GM12864 (cell line): ENCODE data around the gene VEPH1.

Experiments used
- DNase-seq: peaks from one replicate; pipeline ENCODE4 v3.0.0-alpha.2; 2011; ENCODE audit warnings: low read depth
- H3K4me3 ChIP-seq: 2 replicates; pipeline ENCODE4 v1.5.1; 2011; ENCODE audit warnings: mild to moderate bottlenecking, low read depth, low read length, control low read depth
- TF ChIP-seq, protein P1 (sequence below): IDR thresholded peaks from 2 replicates; pipeline ENCODE4 v1.5.1; 2011; ENCODE audit warnings: low read depth, mild to moderate bottlenecking, moderate library complexity, low read length, control low read depth, inconsistent platforms; ENCODE audit errors: missing control alignments

VEPH1 gene

DNA sequence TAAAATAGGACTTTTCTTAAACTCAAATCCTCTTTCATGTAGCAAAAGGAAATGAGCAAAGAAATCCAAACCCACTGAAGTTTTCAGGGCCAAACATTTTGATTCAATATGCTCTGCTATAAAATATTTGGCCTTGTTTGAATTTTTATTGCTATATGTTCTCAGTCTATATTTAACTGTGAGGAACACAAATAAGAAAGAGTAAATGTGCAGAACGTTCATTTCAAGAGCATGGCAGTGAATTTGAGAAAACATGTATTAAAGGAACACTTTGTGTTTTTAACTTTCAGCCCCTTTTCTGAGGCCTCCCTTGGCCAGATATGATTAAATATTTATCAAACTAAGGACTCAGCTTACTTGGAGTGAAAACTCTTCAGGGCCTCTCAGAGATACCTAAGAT lies 218.5 kb downstream of the VEPH1 start:
- DNase-seq: no peak
- TF ChIP-seq, protein P1, sequence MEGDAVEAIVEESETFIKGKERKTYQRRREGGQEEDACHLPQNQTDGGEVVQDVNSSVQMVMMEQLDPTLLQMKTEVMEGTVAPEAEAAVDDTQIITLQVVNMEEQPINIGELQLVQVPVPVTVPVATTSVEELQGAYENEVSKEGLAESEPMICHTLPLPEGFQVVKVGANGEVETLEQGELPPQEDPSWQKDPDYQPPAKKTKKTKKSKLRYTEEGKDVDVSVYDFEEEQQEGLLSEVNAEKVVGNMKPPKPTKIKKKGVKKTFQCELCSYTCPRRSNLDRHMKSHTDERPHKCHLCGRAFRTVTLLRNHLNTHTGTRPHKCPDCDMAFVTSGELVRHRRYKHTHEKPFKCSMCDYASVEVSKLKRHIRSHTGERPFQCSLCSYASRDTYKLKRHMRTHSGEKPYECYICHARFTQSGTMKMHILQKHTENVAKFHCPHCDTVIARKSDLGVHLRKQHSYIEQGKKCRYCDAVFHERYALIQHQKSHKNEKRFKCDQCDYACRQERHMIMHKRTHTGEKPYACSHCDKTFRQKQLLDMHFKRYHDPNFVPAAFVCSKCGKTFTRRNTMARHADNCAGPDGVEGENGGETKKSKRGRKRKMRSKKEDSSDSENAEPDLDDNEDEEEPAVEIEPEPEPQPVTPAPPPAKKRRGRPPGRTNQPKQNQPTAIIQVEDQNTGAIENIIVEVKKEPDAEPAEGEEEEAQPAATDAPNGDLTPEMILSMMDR: no peak
- H3K4me3 ChIP-seq: no peak overlapping the region

DNA sequence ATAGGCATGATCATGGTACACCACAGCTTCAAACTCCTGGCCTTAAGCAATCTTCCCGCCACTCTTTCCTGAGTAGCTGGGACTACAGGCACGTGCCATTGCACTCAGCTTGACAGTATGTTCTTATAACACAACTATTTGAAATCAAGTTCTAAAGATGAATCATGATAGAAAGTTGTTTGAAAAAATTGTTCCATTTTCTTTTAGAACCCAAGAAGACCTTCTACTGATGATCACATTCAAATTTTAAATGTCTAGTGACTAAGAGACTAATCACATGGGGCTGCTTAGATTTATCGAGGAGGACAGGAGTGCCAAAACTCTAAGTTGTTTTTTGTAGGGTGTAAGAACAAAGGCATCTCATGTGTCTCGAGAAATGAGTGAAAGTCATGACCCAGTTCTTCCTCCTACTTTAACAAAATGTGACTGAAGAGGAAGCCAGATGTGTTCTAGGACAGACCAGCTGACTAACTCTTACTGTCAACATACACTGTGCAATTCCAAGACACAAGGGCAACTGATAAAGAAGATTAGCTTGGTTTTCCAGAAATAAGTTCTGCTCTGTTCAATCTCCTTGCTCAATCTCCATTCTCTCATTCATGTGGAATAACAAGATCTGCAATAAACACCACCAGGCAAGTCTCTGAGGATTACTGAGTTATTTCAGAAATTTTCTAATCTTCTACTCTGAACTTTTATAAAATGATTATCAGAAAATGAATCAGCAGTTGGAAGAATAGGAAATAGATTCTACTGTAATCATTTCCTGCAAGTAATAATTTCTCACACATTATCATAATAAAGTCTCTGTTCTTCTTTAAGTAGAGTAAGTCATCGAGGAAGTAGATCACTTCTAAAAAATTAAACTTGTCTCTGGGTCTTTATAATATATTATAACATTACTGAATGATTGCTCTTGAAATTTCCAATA lies 220.7 kb downstream of the VEPH1 start:
- TF ChIP-seq, protein P1: no peak
- H3K4me3 ChIP-seq: no peak overlapping the region
- no peak for DNase-seq

DNA sequence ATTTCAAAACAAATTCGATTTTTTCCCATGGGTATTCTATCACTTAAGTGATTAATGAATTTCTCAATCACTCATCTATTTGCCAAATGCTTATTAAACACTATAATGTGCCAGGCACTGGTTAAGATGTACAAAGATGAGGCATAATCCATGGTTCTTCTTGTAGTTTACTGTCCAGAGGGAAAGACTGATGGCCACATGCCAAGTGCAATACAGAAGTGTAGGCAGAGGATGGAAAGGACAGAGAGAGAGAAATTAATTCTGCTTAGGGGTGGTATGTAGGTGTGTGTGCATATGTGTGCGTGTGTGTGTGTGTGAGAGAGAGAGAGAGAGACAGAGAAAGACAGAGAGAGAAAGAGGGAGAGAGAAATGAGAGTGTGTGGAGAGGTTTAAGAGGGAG lies 222.4 kb downstream of the VEPH1 start:
- H3K4me3 ChIP-seq: no peak overlapping the region
- DNase-seq: no peak
- TF ChIP-seq, protein P1: no peak

DNA sequence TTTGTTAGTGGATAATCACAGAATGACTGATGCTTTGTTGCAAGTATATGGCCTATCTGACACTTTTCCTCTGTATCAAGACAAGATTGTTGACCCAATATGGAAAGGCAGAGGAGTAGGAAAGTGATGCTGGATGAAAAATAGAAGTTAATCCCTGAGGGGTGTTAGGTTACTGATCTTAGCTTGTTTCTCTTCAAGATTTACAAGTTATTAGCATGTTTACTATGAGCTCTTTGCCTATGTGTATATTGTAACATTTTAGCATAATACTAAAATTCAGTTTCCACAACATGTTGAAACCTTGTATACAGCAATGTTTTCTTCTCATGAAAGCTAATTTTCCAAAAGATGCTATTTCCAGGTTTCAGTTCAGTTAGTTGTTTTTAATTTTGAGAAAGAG lies 222.9 kb downstream of the VEPH1 start:
- no peak for DNase-seq
- H3K4me3 ChIP-seq: no peak overlapping the region
- TF ChIP-seq, protein P1: no peak

DNA sequence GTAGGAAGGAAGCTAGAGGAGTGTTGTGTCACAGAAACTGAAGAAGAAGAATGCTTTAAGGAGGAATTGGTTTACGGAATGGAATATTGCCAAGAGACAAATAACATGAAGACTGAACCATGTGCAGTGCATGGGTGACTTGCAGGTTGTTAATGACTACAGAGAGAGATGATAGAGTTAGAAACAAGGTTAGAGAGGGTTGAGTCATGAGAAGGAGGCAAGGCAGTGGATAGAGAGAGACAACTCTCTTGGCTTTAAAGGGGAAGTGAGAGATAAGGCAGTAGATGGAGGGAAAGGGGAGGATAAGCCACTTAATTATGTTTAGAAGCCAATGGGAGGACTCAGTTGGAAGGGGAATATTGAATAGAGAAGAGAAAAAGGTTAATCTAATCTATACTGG lies 224.0 kb downstream of the VEPH1 start:
- no peak for DNase-seq
- TF ChIP-seq, protein P1: no peak
- no peak overlapping the region for H3K4me3 ChIP-seq

DNA sequence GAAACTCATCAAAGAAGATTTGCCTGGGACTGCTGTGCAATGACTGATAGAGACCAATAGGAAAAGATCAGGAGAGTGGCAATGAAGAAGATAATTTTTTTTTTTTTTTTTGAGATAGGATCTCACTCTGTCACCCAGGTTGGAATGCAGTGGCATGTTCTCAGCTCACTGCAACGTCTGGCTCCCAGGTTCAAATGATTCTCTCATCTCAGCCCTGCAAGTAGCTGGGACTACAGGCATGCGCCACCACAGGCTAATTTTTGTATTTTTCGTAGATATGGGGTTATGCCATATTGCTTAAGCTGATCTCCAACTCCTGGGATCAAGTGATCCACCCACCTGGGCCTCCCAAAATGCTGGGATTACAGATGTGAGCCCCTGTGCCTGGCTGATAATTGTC lies 226.4 kb downstream of the VEPH1 start:
- TF ChIP-seq, protein P1: no peak
- no peak for DNase-seq

DNA sequence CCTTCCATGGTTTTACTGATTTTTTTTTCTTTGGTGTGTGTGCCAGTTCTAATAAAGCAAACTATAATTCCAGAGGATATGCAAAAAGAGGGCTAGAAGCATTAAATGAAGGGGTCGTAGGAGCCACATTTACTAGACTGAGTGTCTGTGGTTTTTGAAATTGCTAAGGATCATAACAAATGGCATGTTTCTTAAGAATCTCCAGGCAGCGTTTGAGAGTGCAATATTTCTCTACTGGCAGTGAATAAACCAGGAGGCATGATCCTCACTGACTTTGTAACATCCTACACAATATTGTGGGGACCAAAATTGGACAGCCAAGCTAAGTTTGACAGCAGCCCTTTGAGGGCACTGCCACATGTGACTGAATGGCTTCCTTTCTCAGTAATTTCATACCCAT lies 227.4 kb downstream of the VEPH1 start:
- H3K4me3 ChIP-seq: no peak overlapping the region
- DNase-seq: no peak
- TF ChIP-seq, protein P1: no peak

More for the DNA sequence above, 226.4 kb downstream of the VEPH1 start:
- H3K4me3 ChIP-seq: no peak overlapping the region
